SK-N-MC (cell line): ENCODE results near the gene KCNK13.

Source experiments
- EZH2 ChIP-seq: fragments of 200-600 bp; sonication (generic); IDR thresholded peaks from one replicate; pipeline ENCODE4 v1.6.1; 2017; ENCODE audit warnings: antibody characterized with exemption
- FOXP2 ChIP-seq: optimal IDR thresholded peaks from 2 replicates; pipeline ENCODE3; 2011; ENCODE audit warnings: mild to moderate bottlenecking, moderate library complexity; ENCODE audit not compliant: insufficient read depth; ENCODE audit errors: extremely low read length, control extremely low read depth
- POLR2AphosphoS5 ChIP-seq: IDR thresholded peaks from 2 replicates; pipeline ENCODE4 v1.6.1; 2012; ENCODE audit warnings: mild to moderate bottlenecking, low read depth, low read length, borderline replicate concordance

- TF ChIP-seq POLR2AphosphoS5 (no peak), EZH2 (no peak), FOXP2 (no peak)
Observed at GRCh38 chr14:90179809-90180779, 118.3 kb downstream of the KCNK13 start.
